ENCODE results near the gene KIAA1217. TPM values are rescaled to one million over a fixed set of nuclear protein-coding genes. Genes with fewer than 3 reads are reported as not detected.
"Not testable (repeated sequence)": the region's sequence is repeated elsewhere in the genome, so short reads cannot be mapped to it uniquely, and the experiment has no call there.

The KIAA1217 gene
- polyA plus RNA-seq, 1 experiment, result 2.2 TPM

GRCh38 chr10:24333736-24334135 lies 124.8 kb downstream of the KIAA1217 start:
- CTCF ChIA-PET, result interaction anchor here (1.4 kb wide), 2 partner anchors 20 to 339 kb away, joined by 4 read pairs; no protein-coding TSS in a partner anchor
- no peak for TF ChIP-seq CTCF (IDR thresholded peaks at IDR 0.05; ENCODE audit: insufficient read depth, low read depth, low read length)
- peak; percentile 41 for DNase-seq (ENCODE audit: low read depth)
- Histone ChIP-seq H3K4me3 (ENCODE audit: low read depth, low read length) (no peak overlapping the region), H3K36me3 (ENCODE audit: control insufficient read depth, insufficient read depth, low read length) (no peaks in the 10 kb centered on the region), H3K27me3 (ENCODE audit: control insufficient read depth, insufficient read depth, low read length) (no peaks in the 10 kb centered on the region)
- POLR2A ChIA-PET, result no interaction called here

- POLR2A ChIA-PET, result interaction anchor here (0.6 kb wide), 1 partner anchor 14 kb away, joined by 6 read pairs; no protein-coding TSS in a partner anchor
- Histone ChIP-seq H3K27me3 (ENCODE audit: control insufficient read depth, insufficient read depth, low read length) (no peaks in the 10 kb centered on the region), H3K36me3 (ENCODE audit: control insufficient read depth, insufficient read depth, low read length) (no peaks in the 10 kb centered on the region), H3K4me3 (ENCODE audit: low read depth, low read length) (no peak overlapping the region)
- no peak for TF ChIP-seq CTCF (IDR thresholded peaks at IDR 0.05; ENCODE audit: insufficient read depth, low read depth, low read length)
- no peak for DNase-seq (ENCODE audit: low read depth)
- CTCF ChIA-PET, result interaction anchor here (1.4 kb wide), 1 partner anchor 21 kb away, joined by 4 read pairs; no protein-coding TSS in a partner anchor
These were observed 125.5 kb downstream of the KIAA1217 start for GRCh38 chr10:24334279-24334939.

GRCh38 chr10:24337723-24338122 lies 128.8 kb downstream of the KIAA1217 start:
- H3K36me3 ChIP-seq (ENCODE audit: control insufficient read depth, insufficient read depth, low read length); H3K4me3 ChIP-seq (ENCODE audit: low read depth, low read length); H3K27me3 ChIP-seq (ENCODE audit: control insufficient read depth, insufficient read depth, low read length); POLR2A ChIA-PET; DNase-seq (ENCODE audit: low read depth): not testable (repeated sequence)
- CTCF ChIA-PET, result interaction anchor here (0.7 kb wide), 1 partner anchor 18 kb away, joined by 3 read pairs; no protein-coding TSS in a partner anchor

GRCh38 chr10:24339387-24339786 lies 130.4 kb downstream of the KIAA1217 start:
- Histone ChIP-seq H3K36me3 (ENCODE audit: control insufficient read depth, insufficient read depth, low read length) (no peaks in the 10 kb centered on the region), H3K27me3 (ENCODE audit: control insufficient read depth, insufficient read depth, low read length) (no peaks in the 10 kb centered on the region), H3K4me3 (ENCODE audit: low read depth, low read length) (no peak overlapping the region)
- CTCF ChIA-PET, result no interaction called here
- no peak for TF ChIP-seq CTCF (IDR thresholded peaks at IDR 0.05; ENCODE audit: insufficient read depth, low read depth, low read length)
- no peak for DNase-seq (ENCODE audit: low read depth)
- POLR2A ChIA-PET, result no interaction called here

GRCh38 chr10:24340446-24340845 lies 131.5 kb downstream of the KIAA1217 start:
- DNase-seq (ENCODE audit: low read depth), result no peak
- ChIA-PET POLR2A (no interaction called here), CTCF (interaction anchor here (1.3 kb wide), 1 partner anchor 1026 kb away, joined by 4 read pairs; no protein-coding TSS in a partner anchor)
- Histone ChIP-seq H3K27me3 (ENCODE audit: control insufficient read depth, insufficient read depth, low read length) (no peaks in the 10 kb centered on the region), H3K4me3 (ENCODE audit: low read depth, low read length) (no peak overlapping the region), H3K36me3 (ENCODE audit: control insufficient read depth, insufficient read depth, low read length) (no peaks in the 10 kb centered on the region)
- TF ChIP-seq CTCF (IDR thresholded peaks at IDR 0.05; ENCODE audit: insufficient read depth, low read depth, low read length), result no peak

Measured in BJ (cell line).